GM19025 (cell line): ENCODE results near the gene FGF5.

Source experiments
- ATAC-seq: cut with Tn5 transposase; IDR thresholded peaks from one replicate; pipeline ENCODE4 v1.9.1; 2021; ENCODE audit warnings: mild to moderate bottlenecking, low read depth, moderate library complexity; ENCODE audit not compliant: unreplicated experiment

Gene FGF5

DNA sequence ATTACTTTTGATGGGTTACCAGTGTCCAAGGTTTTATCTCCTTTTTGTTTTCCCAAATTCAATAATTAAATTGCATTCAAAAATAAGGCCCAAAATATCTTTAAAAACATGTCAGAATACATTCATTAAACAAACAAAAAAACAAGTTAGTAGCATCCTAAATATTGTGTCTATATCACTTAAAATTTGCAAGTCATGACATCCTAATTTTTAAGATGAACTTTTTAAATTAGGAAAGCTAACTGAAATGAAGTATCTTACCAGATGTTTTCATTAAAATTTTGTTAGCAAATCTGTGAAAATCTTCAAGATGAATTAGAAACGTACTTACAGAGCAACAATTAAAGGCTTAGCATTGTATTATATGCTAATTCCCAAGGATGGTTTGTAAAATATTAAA lies 68.1 kb downstream of the FGF5 start:
- no peak for ATAC-seq

- no peak for ATAC-seq
These were observed 68.7 kb downstream of the FGF5 start for GRCh38 chr4:80335226-80335553.

DNA sequence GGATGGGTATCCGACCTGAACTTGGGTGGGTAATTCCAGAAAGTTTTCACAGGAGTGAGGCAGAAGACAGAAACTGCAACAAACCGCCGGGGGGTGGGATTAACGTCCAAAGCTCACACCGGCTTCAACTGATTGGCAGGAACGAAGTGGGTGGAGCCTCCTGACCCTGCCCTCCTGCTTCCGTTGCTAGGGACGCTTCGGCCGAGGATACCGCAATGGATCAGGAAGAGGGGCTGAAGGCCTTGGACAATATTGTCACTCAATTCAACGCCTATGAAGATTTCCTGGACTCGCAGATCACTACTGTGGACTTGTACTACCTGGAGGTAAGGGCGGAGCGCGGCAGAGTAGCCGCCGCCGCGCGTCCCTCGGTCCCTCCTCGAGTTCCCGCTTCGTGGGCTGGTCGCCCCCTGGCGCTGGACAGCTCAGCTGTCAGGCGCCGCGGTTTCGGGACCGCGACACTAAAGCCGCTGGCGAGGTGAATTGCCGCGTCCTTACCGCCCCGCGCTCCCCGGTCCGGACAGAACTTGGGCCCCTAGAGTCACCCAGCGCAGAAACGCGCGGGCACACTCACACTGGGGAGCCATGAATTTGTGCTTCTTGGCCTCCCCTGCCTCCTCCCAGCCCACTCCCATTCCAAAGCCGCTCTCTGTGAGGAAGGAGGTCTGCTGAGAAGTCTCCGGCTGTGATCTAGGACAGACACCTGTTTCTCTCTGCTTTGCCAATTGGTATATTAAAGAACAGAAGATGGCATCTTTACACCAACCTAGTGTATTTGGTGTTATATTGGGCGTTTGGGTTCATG lies 69.3 kb downstream of the FGF5 start, which contains the start of gene CFAP299:
Gene CFAP299, plus strand, starts transcription at position 177 of the 805 bp plus-strand sequence.
- ATAC-seq = peak; percentile 96

DNA sequence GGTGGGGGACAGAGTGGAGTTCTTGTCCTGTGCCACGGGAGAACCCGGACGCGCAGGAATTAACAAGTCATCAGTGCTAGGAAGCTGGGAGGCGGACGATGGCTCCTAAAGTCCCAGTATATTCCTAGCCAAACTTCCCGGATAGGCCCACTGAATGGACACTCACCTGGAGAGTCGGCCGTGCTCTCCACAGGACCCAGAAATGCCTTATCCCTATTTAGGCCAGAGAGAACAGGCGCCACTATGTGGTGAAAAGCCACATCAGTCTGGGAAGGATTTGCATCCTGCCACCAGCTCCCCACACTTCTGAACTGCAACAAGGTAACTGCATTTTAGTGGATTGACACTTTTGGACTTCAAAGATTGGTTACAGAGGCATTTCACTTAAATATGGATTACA lies 70.1 kb downstream of the FGF5 start:
- ATAC-seq = no peak

DNA sequence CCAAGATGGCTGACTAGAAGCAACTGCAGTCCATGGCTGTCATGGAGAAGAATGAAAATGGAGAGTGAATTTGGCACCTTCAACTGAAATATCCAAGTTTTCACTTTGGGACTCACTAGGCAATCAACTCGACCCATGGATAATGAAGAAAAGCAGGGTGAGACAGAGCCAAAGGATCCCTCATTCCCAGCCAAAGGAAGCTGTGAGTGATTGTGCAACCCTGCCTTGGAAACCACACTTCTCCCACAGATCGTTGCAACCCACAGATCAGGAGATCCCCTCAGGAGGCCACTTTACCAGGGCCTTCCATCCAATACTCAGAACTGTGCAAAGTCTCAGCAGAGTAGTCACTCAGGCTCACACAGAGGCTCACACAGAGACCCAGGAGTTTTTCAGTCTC lies 73.6 kb downstream of the FGF5 start:
- no peak for ATAC-seq
